ENCODE measurements around the gene TRIP4.

DNA sequence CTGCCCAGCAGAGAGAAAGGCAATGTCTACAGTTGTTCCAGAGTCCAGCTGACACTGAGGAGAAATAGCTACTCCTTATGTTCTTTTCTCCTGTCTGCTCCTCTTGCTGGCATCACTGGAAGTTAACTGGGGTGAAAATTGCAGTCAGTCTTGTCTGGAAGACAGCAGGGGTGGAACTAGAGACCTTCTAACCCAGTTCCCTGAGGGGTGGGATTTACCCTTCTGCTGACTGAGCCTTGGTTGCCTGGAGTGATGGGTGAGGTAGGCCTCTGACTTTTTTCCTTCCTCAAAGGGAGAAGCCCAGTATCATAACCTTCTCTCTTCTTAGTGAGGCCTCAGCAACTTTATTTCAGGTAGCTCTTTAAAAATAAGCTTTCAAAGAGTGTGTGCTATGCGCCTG, 88.9 kb downstream of the TRIP4 start:
- TF ChIP-seq, protein P1, sequence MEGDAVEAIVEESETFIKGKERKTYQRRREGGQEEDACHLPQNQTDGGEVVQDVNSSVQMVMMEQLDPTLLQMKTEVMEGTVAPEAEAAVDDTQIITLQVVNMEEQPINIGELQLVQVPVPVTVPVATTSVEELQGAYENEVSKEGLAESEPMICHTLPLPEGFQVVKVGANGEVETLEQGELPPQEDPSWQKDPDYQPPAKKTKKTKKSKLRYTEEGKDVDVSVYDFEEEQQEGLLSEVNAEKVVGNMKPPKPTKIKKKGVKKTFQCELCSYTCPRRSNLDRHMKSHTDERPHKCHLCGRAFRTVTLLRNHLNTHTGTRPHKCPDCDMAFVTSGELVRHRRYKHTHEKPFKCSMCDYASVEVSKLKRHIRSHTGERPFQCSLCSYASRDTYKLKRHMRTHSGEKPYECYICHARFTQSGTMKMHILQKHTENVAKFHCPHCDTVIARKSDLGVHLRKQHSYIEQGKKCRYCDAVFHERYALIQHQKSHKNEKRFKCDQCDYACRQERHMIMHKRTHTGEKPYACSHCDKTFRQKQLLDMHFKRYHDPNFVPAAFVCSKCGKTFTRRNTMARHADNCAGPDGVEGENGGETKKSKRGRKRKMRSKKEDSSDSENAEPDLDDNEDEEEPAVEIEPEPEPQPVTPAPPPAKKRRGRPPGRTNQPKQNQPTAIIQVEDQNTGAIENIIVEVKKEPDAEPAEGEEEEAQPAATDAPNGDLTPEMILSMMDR (IDR thresholded peaks at IDR 0.05 in 4 of 5, conservative IDR thresholded peaks at IDR 0.05 in 1 of 5): no peak
- no peak for TF ChIP-seq POLR2A (IDR thresholded peaks at IDR 0.05)

All from gastrocnemius medialis (tissue), 4 donors.